ENCODE measurements around the gene MAN1A2.
"Not testable (repeated sequence)": the region's sequence is repeated elsewhere in the genome, so short reads cannot be mapped to it uniquely, and the experiment has no call there.

MAN1A2 gene

GRCh38 chr1:117500584-117500983 is 133.3 kb downstream of the MAN1A2 start:
- no peak for DNase-seq (ENCODE audit: low read depth)

- no peak for DNase-seq (ENCODE audit: low read depth)
These were observed 134.0 kb downstream of the MAN1A2 start for GRCh38 chr1:117501281-117501680.

GRCh38 chr1:117511273-117511672 is 144.0 kb downstream of the MAN1A2 start:
- no peak for DNase-seq (ENCODE audit: low read depth)

- no peak for DNase-seq (ENCODE audit: low read depth)
These were observed 145.6 kb downstream of the MAN1A2 start for GRCh38 chr1:117512728-117513321.

GRCh38 chr1:117523111-117523510 is 155.9 kb downstream of the MAN1A2 start:
- no peak for DNase-seq (ENCODE audit: low read depth)

GRCh38 chr1:117527074-117527473 is 159.8 kb downstream of the MAN1A2 start:
- no peak for DNase-seq (ENCODE audit: low read depth)

- DNase-seq (ENCODE audit: low read depth): no peak
These were observed 160.4 kb downstream of the MAN1A2 start for GRCh38 chr1:117527566-117528102.

- DNase-seq (ENCODE audit: low read depth): no peak
These were observed 162.4 kb downstream of the MAN1A2 start for GRCh38 chr1:117529683-117530082.

GRCh38 chr1:117531222-117531621 is 164.0 kb downstream of the MAN1A2 start:
- no peak for DNase-seq (ENCODE audit: low read depth)

GRCh38 chr1:117534995-117535467 is 167.8 kb downstream of the MAN1A2 start:
- DNase-seq (ENCODE audit: low read depth): no peak

GRCh38 chr1:117535821-117536220 is 168.6 kb downstream of the MAN1A2 start:
- DNase-seq (ENCODE audit: low read depth): no peak

GRCh38 chr1:117537291-117537920 is 170.2 kb downstream of the MAN1A2 start:
- no peak for DNase-seq (ENCODE audit: low read depth)

- DNase-seq (ENCODE audit: low read depth): no peak
These were observed 173.3 kb downstream of the MAN1A2 start for GRCh38 chr1:117540532-117540931.

- no peak for DNase-seq (ENCODE audit: low read depth)
These were observed 173.8 kb downstream of the MAN1A2 start for GRCh38 chr1:117541003-117541402.

- no peak for DNase-seq (ENCODE audit: low read depth)
These were observed 174.3 kb downstream of the MAN1A2 start for GRCh38 chr1:117541585-117541984.

- no peak for DNase-seq (ENCODE audit: low read depth)
These were observed 177.4 kb downstream of the MAN1A2 start for GRCh38 chr1:117544509-117545109.

- no peak for DNase-seq (ENCODE audit: low read depth)
These were observed 179.2 kb downstream of the MAN1A2 start for GRCh38 chr1:117546467-117546866.

- DNase-seq (ENCODE audit: low read depth): no peak
These were observed 186.2 kb downstream of the MAN1A2 start for GRCh38 chr1:117553471-117553870.

GRCh38 chr1:117555806-117556205 is 188.6 kb downstream of the MAN1A2 start:
- DNase-seq (ENCODE audit: low read depth): no peak

- no peak for DNase-seq (ENCODE audit: low read depth)
These were observed 189.1 kb downstream of the MAN1A2 start for GRCh38 chr1:117556341-117556740.

- no peak for DNase-seq (ENCODE audit: low read depth)
These were observed 189.7 kb downstream of the MAN1A2 start for GRCh38 chr1:117556976-117557375.

- DNase-seq (ENCODE audit: low read depth): not testable (repeated sequence)
These were observed 191.2 kb downstream of the MAN1A2 start for GRCh38 chr1:117558451-117558850.

GRCh38 chr1:117559139-117559538 is 191.9 kb downstream of the MAN1A2 start:
- DNase-seq (ENCODE audit: low read depth): no peak

Data from GM04503 (cell line).